Measurements from ENCODE around the gene EGR1.

GRCh38 chr5:138463419-138464007 lies 1.8 kb upstream of the EGR1 start:
- TF ChIP-seq CTCF (IDR thresholded peaks at IDR 0.05; ENCODE audit: poor library complexity, severe bottlenecking) (no peak), EZH2 (IDR thresholded peaks at IDR 0.05; ENCODE audit: borderline replicate concordance, insufficient read depth, low read length, poor library complexity, severe bottlenecking) (no peak), POLR2AphosphoS5 (IDR thresholded peaks at IDR 0.05) (no peak), EP300 (conservative IDR thresholded peaks at IDR 0.05; ENCODE audit: poor library complexity, severe bottlenecking) (no peak)

All from neural cell (in vitro differentiated cells).